OCI-LY1 (cell line): ENCODE data around the gene ZNF618.

Experiments
- H2AFZ ChIP-seq: fragments of 200-600 bp; sonication (generic), shearing (Covaris generic); 2 replicates; pipeline ENCODE4 v1.6.0; 2014; ENCODE audit warnings: antibody characterized with exemption, mild to moderate bottlenecking, low read length
- H3F3A ChIP-seq: fragments of 200-600 bp; sonication (generic), shearing (Covaris generic); 2 replicates; pipeline ENCODE4 v1.6.0; 2014; ENCODE audit warnings: mild to moderate bottlenecking, antibody characterized with exemption, low read length, moderate library complexity; ENCODE audit not compliant: insufficient read depth
- H3K27ac ChIP-seq: fragments of 200-600 bp; sonication (generic); 2 replicates; pipeline ENCODE4 v1.5.1; 2014; ENCODE audit warnings: low read length, mixed run types, mild to moderate bottlenecking, low read depth; ENCODE audit not compliant: poor library complexity, severe bottlenecking
- H3K27me3 ChIP-seq: fragments of 200-600 bp; sonication (generic); 2 replicates; pipeline ENCODE4 v1.6.0; 2014; ENCODE audit warnings: antibody characterized with exemption, mild to moderate bottlenecking, low read length, moderate library complexity; ENCODE audit not compliant: insufficient read depth
- H3K36me3 ChIP-seq: fragments of 200-600 bp; sonication (generic); 2 replicates; pipeline ENCODE4 v1.6.1; 2014; ENCODE audit warnings: mild to moderate bottlenecking, antibody characterized with exemption, low read length, moderate library complexity, mixed read lengths; ENCODE audit not compliant: insufficient read depth
- H3K4me1 ChIP-seq: fragments of 200-600 bp; sonication (generic); 2 replicates; pipeline ENCODE4 v1.5.1; 2014; ENCODE audit warnings: mild to moderate bottlenecking, low read length, moderate library complexity; ENCODE audit not compliant: insufficient read depth, severe bottlenecking
- H3K4me2 ChIP-seq: fragments of 200-600 bp; sonication (generic), shearing (Covaris generic); 2 replicates; pipeline ENCODE4 v1.6.1; 2014; ENCODE audit warnings: low read length
- H3K4me3 ChIP-seq: fragments of 200-600 bp; sonication (generic); 2 replicates; pipeline ENCODE4 v1.5.1; 2014; ENCODE audit warnings: low read length, low read depth, mild to moderate bottlenecking, mixed read lengths; ENCODE audit not compliant: poor library complexity, severe bottlenecking
- H3K79me2 ChIP-seq: fragments of 200-600 bp; shearing (Covaris generic); 2 replicates; pipeline ENCODE4 v1.6.1; 2016; ENCODE audit warnings: mixed run types, low read length, mixed read lengths; ENCODE audit not compliant: insufficient read depth
- H3K9ac ChIP-seq: fragments of 200-600 bp; sonication (generic), shearing (Covaris generic); 2 replicates; pipeline ENCODE4 v1.6.1; 2014; ENCODE audit warnings: mild to moderate bottlenecking, low read length, mixed read lengths
- H3K9me2 ChIP-seq: fragments of 200-600 bp; sonication (generic), shearing (Covaris generic); 2 replicates; pipeline ENCODE4 v1.6.1; 2014; ENCODE audit warnings: low read depth, mild to moderate bottlenecking, low read length, mixed read lengths
- H3K9me3 ChIP-seq: fragments of 200-600 bp; shearing (Covaris generic); 2 replicates; pipeline ENCODE4 v1.6.1; 2014; ENCODE audit warnings: low read length, mixed read lengths
- H4K20me1 ChIP-seq: fragments of 200-600 bp; sonication (generic), shearing (Covaris generic); 2 replicates; pipeline ENCODE4 v1.6.0; 2016; ENCODE audit warnings: mild to moderate bottlenecking, low read length; ENCODE audit not compliant: insufficient read depth
- EZH2 ChIP-seq: fragments of 200-600 bp; sonication (generic), shearing (Covaris generic); IDR thresholded peaks from 2 replicates; pipeline ENCODE4 v1.8.0; 2017; ENCODE audit warnings: borderline replicate concordance, mixed run types, mild to moderate bottlenecking, antibody characterized with exemption, low read length, moderate library complexity, mixed read lengths
- TF ChIP-seq, protein P1 (sequence below): fragments of 200-600 bp; sonication (generic), shearing (Covaris generic); IDR thresholded peaks from 2 replicates; pipeline ENCODE4 v1.5.1; 2017; ENCODE audit warnings: mild to moderate bottlenecking, antibody characterized with exemption, low read length, moderate library complexity, mixed read lengths

Gene ZNF618

DNA sequence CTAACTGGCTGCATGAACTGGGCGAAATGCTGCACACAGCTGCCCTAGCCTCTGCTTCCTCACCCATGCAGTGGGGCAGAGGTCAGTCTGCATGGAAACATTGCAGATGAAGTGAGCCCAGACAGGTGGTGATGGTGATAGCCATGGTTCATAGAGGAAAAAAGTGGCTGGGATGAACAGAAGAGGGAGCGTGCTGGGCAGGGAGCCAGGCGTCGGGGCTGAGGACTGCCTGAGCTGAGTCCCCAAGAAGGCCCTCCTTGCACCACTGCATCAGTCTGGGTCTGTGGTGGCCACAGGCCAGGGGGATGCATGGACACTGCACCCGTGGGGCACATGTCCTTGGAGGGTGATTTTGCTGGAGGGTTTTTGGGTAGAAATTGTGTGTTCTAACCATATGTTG lies 121.5 kb downstream of the ZNF618 start:
- H3K9me3 ChIP-seq: no peaks in the 10 kb centered on the region
- no peak overlapping the region for H3K4me2 ChIP-seq
- H3K27ac ChIP-seq: no peak overlapping the region
- no peaks in the 10 kb centered on the region for H3F3A ChIP-seq
- H3K36me3 ChIP-seq: no peaks in the 10 kb centered on the region
- 0 out of 2 replicates have a peak, but pooled peaks cover 3% of the 10 kb centered on the region for H3K27me3 ChIP-seq
- no peak overlapping the region for H3K9ac ChIP-seq
- no peaks in the 10 kb centered on the region for H3K9me2 ChIP-seq
- H3K4me1 ChIP-seq: no peaks in the 10 kb centered on the region
- no peak overlapping the region for H3K4me3 ChIP-seq
- H3K79me2 ChIP-seq: no peaks in the 10 kb centered on the region
- no peaks in the 10 kb centered on the region for H4K20me1 ChIP-seq
- TF ChIP-seq EZH2: no peak
- TF ChIP-seq, protein P1, sequence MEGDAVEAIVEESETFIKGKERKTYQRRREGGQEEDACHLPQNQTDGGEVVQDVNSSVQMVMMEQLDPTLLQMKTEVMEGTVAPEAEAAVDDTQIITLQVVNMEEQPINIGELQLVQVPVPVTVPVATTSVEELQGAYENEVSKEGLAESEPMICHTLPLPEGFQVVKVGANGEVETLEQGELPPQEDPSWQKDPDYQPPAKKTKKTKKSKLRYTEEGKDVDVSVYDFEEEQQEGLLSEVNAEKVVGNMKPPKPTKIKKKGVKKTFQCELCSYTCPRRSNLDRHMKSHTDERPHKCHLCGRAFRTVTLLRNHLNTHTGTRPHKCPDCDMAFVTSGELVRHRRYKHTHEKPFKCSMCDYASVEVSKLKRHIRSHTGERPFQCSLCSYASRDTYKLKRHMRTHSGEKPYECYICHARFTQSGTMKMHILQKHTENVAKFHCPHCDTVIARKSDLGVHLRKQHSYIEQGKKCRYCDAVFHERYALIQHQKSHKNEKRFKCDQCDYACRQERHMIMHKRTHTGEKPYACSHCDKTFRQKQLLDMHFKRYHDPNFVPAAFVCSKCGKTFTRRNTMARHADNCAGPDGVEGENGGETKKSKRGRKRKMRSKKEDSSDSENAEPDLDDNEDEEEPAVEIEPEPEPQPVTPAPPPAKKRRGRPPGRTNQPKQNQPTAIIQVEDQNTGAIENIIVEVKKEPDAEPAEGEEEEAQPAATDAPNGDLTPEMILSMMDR: no peak
- H2AFZ ChIP-seq: no peak overlapping the region

DNA sequence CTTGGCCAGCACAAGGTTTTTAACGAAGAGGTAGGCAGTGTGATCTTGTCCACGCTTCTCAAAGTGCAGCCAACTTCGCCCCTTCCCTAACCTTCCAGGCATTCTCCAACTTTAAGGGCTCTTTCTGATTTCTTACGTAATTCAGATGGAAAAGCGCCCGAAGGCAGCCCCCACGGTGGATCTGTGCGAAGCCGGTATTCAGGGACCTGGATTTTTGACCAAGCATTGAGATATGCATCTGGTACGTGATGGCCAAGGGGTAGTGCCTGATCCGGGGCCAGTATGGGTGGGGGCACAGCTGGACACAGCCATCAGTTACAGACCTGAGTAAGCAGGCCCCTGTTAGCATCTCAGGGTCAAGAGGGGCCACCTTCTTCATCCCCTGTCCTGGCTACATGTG lies 122.0 kb downstream of the ZNF618 start:
- H3K79me2 ChIP-seq: no peaks in the 10 kb centered on the region
- H3F3A ChIP-seq: no peaks in the 10 kb centered on the region
- no peak overlapping the region for H3K4me3 ChIP-seq
- H3K4me1 ChIP-seq: no peaks in the 10 kb centered on the region
- no peaks in the 10 kb centered on the region for H3K9me2 ChIP-seq
- no peak overlapping the region for H3K4me2 ChIP-seq
- H2AFZ ChIP-seq: no peak overlapping the region
- no peaks in the 10 kb centered on the region for H4K20me1 ChIP-seq
- no peak overlapping the region for H3K27ac ChIP-seq
- H3K9me3 ChIP-seq: no peaks in the 10 kb centered on the region
- no peak overlapping the region for H3K9ac ChIP-seq
- TF ChIP-seq, protein P1: no peak
- no peak for TF ChIP-seq EZH2
- H3K36me3 ChIP-seq: no peaks in the 10 kb centered on the region
- 0 out of 2 replicates have a peak, but pooled peaks cover 3% of the 10 kb centered on the region for H3K27me3 ChIP-seq

DNA sequence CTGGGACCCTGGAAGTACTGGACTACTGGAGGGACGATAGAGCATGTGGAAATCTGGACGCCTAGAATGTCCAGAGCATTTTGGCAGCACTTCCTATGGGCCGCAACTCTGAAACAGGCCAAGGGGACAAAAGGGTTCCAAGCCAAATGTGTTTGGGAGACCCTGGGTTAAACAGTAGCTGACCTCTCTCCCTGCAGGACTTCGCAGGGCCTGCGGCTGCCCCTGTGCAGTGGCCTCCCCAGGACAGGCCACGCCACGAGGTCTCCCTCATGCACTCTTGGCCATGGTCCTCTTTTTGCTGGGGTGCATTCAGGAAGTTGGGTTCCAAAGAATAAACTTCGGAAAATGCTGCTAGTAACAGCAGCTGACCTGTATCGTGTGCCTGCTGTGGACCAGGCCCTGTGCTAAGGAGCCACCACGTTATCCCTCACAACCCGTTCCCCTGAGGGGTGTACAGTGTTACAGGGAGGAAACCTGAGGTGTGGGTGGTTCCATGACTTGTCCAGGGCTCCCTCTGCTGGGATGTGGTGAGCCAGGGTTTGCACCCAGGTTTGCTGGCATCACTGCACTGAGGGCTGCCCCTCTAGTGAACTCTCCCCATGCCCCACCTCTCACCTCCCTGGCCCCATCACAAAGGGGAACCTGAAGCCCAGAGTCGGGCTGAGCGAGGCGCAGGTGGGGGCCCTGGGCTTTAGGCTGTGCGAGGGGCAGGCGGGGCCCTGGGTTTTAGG lies 122.6 kb downstream of the ZNF618 start:
- H3K4me3 ChIP-seq: no peak overlapping the region
- H3K27ac ChIP-seq: no peak overlapping the region
- H4K20me1 ChIP-seq: no peaks in the 10 kb centered on the region
- no peak overlapping the region for H2AFZ ChIP-seq
- H3K9me3 ChIP-seq: no peaks in the 10 kb centered on the region
- no peak for TF ChIP-seq EZH2
- TF ChIP-seq, protein P1: no peak
- H3K4me2 ChIP-seq: no peak overlapping the region
- no peaks in the 10 kb centered on the region for H3K9me2 ChIP-seq
- H3F3A ChIP-seq: no peaks in the 10 kb centered on the region
- H3K27me3 ChIP-seq: 0 out of 2 replicates have a peak, but pooled peaks cover 3% of the 10 kb centered on the region
- H3K79me2 ChIP-seq: no peaks in the 10 kb centered on the region
- no peaks in the 10 kb centered on the region for H3K4me1 ChIP-seq
- H3K9ac ChIP-seq: no peak overlapping the region
- H3K36me3 ChIP-seq: no peaks in the 10 kb centered on the region
